ENCODE results near the gene ZNF213.

Gene ZNF213

GRCh38 chr16:3149630-3150345 lies 15.0 kb downstream of the ZNF213 start (continued):
- TF ChIP-seq PRDM6 (tag by site-specific recombination; IDR thresholded peaks at IDR 0.05) (no peak), ZNF24 (tag by site-specific recombination; IDR thresholded peaks at IDR 0.05) (peak; percentile 48; the same call in 1 of the 2 replicates), ZNF140 (tag by site-specific recombination; IDR thresholded peaks at IDR 0.05) (no peak), ZNF76 (tag by site-specific recombination; IDR thresholded peaks at IDR 0.05; ENCODE audit: borderline replicate concordance, low read depth) (no peak), SP3 (tag by site-specific recombination; IDR thresholded peaks at IDR 0.05) (no peak), ZNF843 (tag by site-specific recombination; IDR thresholded peaks at IDR 0.05) (no peak; the same call in 1 of the 2 replicates), PATZ1 (tag by site-specific recombination; IDR thresholded peaks at IDR 0.05) (peak; percentile 75), ZNF629 (tag by site-specific recombination; IDR thresholded peaks at IDR 0.05) (0 out of 2 replicates have a peak, but pooled peaks have one; percentile 29), ZNF654 (tag by site-specific recombination; IDR thresholded peaks at IDR 0.05; ENCODE audit: low read depth) (no peak), ZNF18 (tag by site-specific recombination; IDR thresholded peaks at IDR 0.05) (no peak), ZNF292 (tag by site-specific recombination; IDR thresholded peaks at IDR 0.05; ENCODE audit: borderline replicate concordance, low read depth) (no peak), ZNF416 (tag by site-specific recombination; IDR thresholded peaks at IDR 0.05) (no peak), ZNF561 (tag by site-specific recombination; IDR thresholded peaks at IDR 0.05; ENCODE audit: borderline replicate concordance) (peak; percentile 77; the same call in 1 of the 2 replicates), ZNF626 (tag by site-specific recombination; IDR thresholded peaks at IDR 0.05) (no peak), ZBTB20 (tag by site-specific recombination; IDR thresholded peaks at IDR 0.05) (peak; percentile 51), ZNF174 (tag by site-specific recombination; IDR thresholded peaks at IDR 0.05) (no peak), ZNF768 (tag by site-specific recombination; IDR thresholded peaks at IDR 0.05) (no peak), ZNF155 (tag by site-specific recombination; IDR thresholded peaks at IDR 0.05) (no peak), ZNF280C (tag by site-specific recombination; IDR thresholded peaks at IDR 0.05) (no peak), ZNF624 (tag by site-specific recombination; IDR thresholded peaks at IDR 0.05) (no peak), ZNF341 (tag by site-specific recombination; IDR thresholded peaks at IDR 0.05; ENCODE audit: low read depth) (peak; percentile 90), KLF9 (tag by site-specific recombination; IDR thresholded peaks at IDR 0.05; ENCODE audit: low read depth) (peak; percentile 75), ZNF529 (tag by site-specific recombination; IDR thresholded peaks at IDR 0.05; ENCODE audit: insufficient replicate concordance) (no peak), ZNF16 (tag by site-specific recombination; IDR thresholded peaks at IDR 0.05; ENCODE audit: low read depth) (no peak; the same call in 1 of the 2 replicates), KLF8 (tag by site-specific recombination; IDR thresholded peaks at IDR 0.05) (peak; percentile 53; the same call in 1 of the 2 replicates), ZNF645 (tag by site-specific recombination; IDR thresholded peaks at IDR 0.05) (0 out of 2 replicates have a peak, but pooled peaks have one; percentile 18), ZNF324 (tag by site-specific recombination; IDR thresholded peaks at IDR 0.05) (no peak), ZNF792 (tag by site-specific recombination; IDR thresholded peaks at IDR 0.05) (no peak), GLIS2 (tag by site-specific recombination; IDR thresholded peaks at IDR 0.05) (peak; percentile 54), YY1 (tag by site-specific recombination; IDR thresholded peaks at IDR 0.05) (peak; percentile 90; the same call in 1 of the 2 replicates), ZNF521 (tag by site-specific recombination; IDR thresholded peaks at IDR 0.05) (no peak), REPIN1 (tag by site-specific recombination; IDR thresholded peaks at IDR 0.05; ENCODE audit: low read depth) (no peak)

All from HEK293 (cell line).